HEK293 (cell line): Measurements from ENCODE around the gene RASL12.

Experiments used
- ATF2 ChIP-seq: fragments of 450-650 bp; formaldehyde crosslinking; IDR thresholded peaks from 2 replicates; pipeline ENCODE4 v1.5.1; 2016; ENCODE audit warnings: missing biosample characterization, missing genetic modification characterization, low read depth
- KLF10 ChIP-seq: fragments of 450-650 bp; IDR thresholded peaks from 2 replicates; pipeline ENCODE4 v1.5.1; 2018; ENCODE audit warnings: missing biosample characterization, mild to moderate bottlenecking, missing genetic modification characterization
- SCRT2 ChIP-seq: fragments of 450-650 bp; formaldehyde crosslinking; IDR thresholded peaks from 2 replicates; pipeline ENCODE4 v1.5.1; 2016; ENCODE audit warnings: missing biosample characterization, missing genetic modification characterization
- ZNF138 ChIP-seq: fragments of 450-650 bp; formaldehyde crosslinking; IDR thresholded peaks from 2 replicates; pipeline ENCODE4 v1.5.1; 2016; ENCODE audit warnings: missing biosample characterization, missing genetic modification characterization, borderline replicate concordance
- ZNF23 ChIP-seq: fragments of 450-650 bp; formaldehyde crosslinking; IDR thresholded peaks from 2 replicates; pipeline ENCODE4 v1.5.1; 2016; ENCODE audit warnings: missing biosample characterization, missing genetic modification characterization, borderline replicate concordance
- ZNF398 ChIP-seq: fragments of 450-650 bp; formaldehyde crosslinking; IDR thresholded peaks from 2 replicates; pipeline ENCODE4 v1.5.1; 2017; ENCODE audit warnings: missing biosample characterization, missing genetic modification characterization
- ZNF707 ChIP-seq: fragments of 450-650 bp; formaldehyde crosslinking; IDR thresholded peaks from 2 replicates; pipeline ENCODE4 v1.5.1; 2016; ENCODE audit warnings: missing biosample characterization, missing genetic modification characterization
- ZNF830 ChIP-seq: fragments of 450-650 bp; IDR thresholded peaks from 2 replicates; pipeline ENCODE4 v1.5.0; 2018; ENCODE audit warnings: missing biosample characterization, missing genetic modification characterization, low read depth, mild to moderate bottlenecking, moderate library complexity
- TF ChIP-seq, protein P1 (sequence below): fragments of 450-650 bp; IDR thresholded peaks from 2 replicates; pipeline ENCODE4 v1.5.1; 2018; ENCODE audit warnings: missing biosample characterization, mild to moderate bottlenecking, missing genetic modification characterization
- TF ChIP-seq, protein P2 (sequence below): fragments of 450-650 bp; formaldehyde crosslinking; optimal IDR thresholded peaks from 2 replicates; pipeline ENCODE3; 2016; ENCODE audit warnings: missing biosample characterization, mild to moderate bottlenecking, missing genetic modification characterization
- TF ChIP-seq, protein P3 (sequence below): fragments of 450-650 bp; formaldehyde crosslinking; IDR thresholded peaks from 2 replicates; pipeline ENCODE4 v1.5.1; 2016; ENCODE audit warnings: missing biosample characterization, missing genetic modification characterization
- TF ChIP-seq, protein P4 (sequence below): fragments of 450-650 bp; formaldehyde crosslinking; conservative IDR thresholded peaks from 2 replicates; pipeline ENCODE4 v1.5.1; 2016; ENCODE audit warnings: low read depth, missing biosample characterization, missing genetic modification characterization

DNA sequence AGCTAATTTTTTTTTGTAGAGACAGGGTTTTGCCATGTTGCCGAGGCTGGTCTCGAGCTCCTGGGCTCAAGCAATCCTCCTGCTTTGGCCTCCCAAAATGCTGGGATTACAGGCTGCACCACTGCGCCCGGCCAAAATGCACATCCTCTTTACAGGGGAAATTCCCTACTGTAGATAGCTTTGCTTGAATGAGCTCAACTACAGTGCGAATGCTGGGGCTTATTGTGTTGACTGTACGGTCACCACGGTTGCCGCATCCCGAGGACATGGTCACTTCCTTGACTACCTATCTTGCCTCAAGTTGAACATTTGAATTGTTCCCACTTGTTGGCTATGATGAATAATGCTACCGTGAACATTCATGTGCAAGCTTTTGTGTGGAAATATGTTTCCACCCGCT lies 33.1 kb downstream of the RASL12 start:
- TF ChIP-seq ZNF138 (tag by site-specific recombination) = no peak
- TF ChIP-seq, protein P1, sequence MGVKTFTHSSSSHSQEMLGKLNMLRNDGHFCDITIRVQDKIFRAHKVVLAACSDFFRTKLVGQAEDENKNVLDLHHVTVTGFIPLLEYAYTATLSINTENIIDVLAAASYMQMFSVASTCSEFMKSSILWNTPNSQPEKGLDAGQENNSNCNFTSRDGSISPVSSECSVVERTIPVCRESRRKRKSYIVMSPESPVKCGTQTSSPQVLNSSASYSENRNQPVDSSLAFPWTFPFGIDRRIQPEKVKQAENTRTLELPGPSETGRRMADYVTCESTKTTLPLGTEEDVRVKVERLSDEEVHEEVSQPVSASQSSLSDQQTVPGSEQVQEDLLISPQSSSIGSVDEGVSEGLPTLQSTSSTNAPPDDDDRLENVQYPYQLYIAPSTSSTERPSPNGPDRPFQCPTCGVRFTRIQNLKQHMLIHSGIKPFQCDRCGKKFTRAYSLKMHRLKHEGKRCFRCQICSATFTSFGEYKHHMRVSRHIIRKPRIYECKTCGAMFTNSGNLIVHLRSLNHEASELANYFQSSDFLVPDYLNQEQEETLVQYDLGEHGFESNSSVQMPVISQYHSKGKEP (tag by site-specific recombination) = no peak
- no peak for TF ChIP-seq ZNF398 (tag by site-specific recombination)
- TF ChIP-seq, protein P2, sequence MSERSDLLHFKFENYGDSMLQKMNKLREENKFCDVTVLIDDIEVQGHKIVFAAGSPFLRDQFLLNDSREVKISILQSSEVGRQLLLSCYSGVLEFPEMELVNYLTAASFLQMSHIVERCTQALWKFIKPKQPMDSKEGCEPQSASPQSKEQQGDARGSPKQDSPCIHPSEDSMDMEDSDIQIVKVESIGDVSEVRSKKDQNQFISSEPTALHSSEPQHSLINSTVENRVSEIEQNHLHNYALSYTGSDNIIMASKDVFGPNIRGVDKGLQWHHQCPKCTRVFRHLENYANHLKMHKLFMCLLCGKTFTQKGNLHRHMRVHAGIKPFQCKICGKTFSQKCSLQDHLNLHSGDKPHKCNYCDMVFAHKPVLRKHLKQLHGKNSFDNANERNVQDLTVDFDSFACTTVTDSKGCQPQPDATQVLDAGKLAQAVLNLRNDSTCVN (tag by site-specific recombination) = no peak
- no peak for TF ChIP-seq ZNF707 (tag by site-specific recombination)
- no peak for TF ChIP-seq ZNF830 (tag by site-specific recombination)
- TF ChIP-seq, protein P3, sequence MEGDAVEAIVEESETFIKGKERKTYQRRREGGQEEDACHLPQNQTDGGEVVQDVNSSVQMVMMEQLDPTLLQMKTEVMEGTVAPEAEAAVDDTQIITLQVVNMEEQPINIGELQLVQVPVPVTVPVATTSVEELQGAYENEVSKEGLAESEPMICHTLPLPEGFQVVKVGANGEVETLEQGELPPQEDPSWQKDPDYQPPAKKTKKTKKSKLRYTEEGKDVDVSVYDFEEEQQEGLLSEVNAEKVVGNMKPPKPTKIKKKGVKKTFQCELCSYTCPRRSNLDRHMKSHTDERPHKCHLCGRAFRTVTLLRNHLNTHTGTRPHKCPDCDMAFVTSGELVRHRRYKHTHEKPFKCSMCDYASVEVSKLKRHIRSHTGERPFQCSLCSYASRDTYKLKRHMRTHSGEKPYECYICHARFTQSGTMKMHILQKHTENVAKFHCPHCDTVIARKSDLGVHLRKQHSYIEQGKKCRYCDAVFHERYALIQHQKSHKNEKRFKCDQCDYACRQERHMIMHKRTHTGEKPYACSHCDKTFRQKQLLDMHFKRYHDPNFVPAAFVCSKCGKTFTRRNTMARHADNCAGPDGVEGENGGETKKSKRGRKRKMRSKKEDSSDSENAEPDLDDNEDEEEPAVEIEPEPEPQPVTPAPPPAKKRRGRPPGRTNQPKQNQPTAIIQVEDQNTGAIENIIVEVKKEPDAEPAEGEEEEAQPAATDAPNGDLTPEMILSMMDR (tag by site-specific recombination) = no peak
- no peak for TF ChIP-seq ATF2
- TF ChIP-seq, protein P4, sequence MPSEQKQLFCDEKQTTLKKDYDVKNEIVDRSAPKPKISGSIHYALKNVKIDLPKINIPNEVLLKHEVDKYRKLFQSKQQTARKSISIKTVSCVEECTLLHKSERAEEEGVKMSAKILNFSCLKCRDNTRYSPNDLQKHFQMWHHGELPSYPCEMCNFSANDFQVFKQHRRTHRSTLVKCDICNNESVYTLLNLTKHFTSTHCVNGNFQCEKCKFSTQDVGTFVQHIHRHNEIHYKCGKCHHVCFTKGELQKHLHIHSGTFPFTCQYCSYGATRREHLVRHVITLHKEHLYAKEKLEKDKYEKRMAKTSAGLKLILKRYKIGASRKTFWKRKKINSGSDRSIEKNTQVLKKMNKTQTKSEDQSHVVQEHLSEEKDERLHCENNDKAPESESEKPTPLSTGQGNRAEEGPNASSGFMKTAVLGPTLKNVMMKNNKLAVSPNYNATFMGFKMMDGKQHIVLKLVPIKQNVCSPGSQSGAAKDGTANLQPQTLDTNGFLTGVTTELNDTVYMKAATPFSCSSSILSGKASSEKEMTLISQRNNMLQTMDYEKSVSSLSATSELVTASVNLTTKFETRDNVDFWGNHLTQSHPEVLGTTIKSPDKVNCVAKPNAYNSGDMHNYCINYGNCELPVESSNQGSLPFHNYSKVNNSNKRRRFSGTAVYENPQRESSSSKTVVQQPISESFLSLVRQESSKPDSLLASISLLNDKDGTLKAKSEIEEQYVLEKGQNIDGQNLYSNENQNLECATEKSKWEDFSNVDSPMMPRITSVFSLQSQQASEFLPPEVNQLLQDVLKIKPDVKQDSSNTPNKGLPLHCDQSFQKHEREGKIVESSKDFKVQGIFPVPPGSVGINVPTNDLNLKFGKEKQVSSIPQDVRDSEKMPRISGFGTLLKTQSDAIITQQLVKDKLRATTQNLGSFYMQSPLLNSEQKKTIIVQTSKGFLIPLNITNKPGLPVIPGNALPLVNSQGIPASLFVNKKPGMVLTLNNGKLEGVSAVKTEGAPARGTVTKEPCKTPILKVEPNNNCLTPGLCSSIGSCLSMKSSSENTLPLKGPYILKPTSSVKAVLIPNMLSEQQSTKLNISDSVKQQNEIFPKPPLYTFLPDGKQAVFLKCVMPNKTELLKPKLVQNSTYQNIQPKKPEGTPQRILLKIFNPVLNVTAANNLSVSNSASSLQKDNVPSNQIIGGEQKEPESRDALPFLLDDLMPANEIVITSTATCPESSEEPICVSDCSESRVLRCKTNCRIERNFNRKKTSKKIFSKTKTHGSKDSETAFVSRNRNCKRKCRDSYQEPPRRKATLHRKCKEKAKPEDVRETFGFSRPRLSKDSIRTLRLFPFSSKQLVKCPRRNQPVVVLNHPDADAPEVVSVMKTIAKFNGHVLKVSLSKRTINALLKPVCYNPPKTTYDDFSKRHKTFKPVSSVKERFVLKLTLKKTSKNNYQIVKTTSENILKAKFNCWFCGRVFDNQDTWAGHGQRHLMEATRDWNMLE (tag by site-specific recombination) = no peak
- no peak for TF ChIP-seq SCRT2 (tag by site-specific recombination)
- no peak for TF ChIP-seq KLF10 (tag by site-specific recombination)
- no peak for TF ChIP-seq ZNF23 (tag by site-specific recombination)
